HG02678 (cell line): ENCODE results near the gene GBP3.
"Not testable (repeated sequence)": the region's sequence is repeated elsewhere in the genome, so short reads cannot be mapped to it uniquely, and the experiment has no call there.

Experiments
- ATAC-seq: cut with Tn5 transposase; IDR thresholded peaks from one replicate; pipeline ENCODE4 v1.9.1; 2021; ENCODE audit warnings: mild to moderate bottlenecking, moderate library complexity; ENCODE audit not compliant: unreplicated experiment

The GBP3 gene

DNA sequence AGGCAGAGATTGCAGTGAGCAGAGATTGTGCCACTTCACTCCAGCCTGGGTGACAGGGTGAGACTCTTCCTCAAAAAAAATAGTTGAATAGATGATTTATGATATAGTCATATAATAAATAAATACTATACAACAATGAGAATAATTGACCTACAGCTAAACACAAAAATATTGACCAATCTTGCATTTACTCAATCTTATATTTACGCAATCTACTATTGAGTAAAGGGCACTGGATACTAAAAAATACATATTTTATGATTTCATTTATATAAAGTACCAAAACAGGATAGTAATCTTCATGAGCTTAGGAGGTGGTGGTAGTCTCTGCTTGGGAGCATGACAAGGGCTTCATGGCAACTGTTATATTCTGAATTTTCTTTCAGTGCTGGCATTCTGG, 19.1 kb upstream of the GBP3 start:
- ATAC-seq, result no peak

DNA sequence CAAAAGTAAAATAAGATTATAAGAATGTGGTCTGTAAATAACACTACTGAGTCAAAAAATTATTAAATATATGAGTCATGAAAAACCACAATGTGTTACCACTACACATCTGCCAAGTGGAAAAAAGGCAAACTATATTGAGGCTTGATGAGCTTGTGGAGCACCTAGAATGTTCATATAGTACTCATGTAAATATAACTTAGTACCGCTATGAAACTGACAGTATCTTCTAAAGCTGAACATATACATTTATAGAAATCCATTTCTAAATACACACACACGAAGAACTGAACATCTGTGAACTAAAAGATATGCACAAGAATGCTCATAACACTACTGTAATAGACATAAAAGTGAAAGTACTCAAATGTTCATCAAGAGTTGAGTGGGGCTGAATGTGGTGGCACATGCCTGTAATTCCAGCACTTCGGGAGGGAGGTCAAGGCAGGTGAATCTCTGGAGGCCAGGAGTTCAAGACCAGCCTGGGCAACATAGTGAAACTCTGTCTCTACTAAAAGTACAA, 18.5 kb upstream of the GBP3 start:
- ATAC-seq, result peak; percentile 99

DNA sequence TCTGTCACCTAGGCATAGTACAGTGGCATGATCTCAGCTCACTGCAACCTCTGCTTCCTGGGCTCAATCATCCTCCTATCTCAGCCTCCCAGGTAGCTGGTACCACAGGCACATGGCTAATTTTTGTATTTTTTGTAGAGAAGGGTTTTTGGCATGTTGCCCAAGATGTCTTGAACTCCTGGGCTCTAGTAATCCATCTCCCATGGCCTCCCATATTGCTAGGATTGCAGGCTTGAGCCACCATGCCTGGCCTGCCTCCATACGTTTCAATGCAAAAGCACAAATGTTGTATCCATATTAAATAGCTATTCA, 17.6 kb upstream of the GBP3 start:
- no peak for ATAC-seq

DNA sequence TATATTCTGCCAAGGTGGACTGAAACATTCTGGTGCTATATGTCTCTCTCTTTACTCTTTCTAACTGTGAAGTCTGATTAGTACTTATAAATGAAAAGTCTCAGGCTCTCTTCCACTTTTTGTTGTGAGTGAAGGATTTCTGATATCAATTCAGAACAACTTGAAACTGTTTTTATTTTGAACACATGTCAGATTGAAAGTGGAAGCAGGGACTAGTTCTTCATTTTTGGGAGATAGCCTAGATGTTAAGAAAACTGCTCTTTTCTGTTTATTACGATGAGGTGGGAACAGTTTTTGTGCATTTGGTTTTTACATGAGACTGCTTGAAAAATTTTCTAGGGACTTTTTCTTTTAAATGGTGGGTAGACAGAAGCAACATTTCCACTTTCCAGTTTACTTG, 14.5 kb upstream of the GBP3 start:
- no peak for ATAC-seq

DNA sequence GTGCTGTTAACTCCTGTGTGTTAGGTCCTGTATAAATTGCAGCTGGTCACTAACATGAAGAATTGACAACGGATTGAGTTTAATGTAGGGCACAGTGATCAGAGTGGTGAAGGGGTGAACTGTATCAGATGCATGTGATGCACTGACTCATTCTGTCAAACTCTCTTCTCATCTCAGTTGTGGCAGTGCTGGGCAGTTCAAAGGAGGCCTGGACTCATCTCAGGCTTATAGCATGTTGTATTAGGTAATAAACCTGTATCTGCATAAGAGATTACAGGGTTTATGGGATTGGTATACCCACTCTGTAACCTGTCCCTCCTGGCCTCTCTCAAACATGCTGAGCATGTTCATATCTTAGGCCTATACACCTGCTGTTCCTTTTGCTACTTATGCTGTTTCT, 12.4 kb upstream of the GBP3 start:
- ATAC-seq, result no peak

DNA sequence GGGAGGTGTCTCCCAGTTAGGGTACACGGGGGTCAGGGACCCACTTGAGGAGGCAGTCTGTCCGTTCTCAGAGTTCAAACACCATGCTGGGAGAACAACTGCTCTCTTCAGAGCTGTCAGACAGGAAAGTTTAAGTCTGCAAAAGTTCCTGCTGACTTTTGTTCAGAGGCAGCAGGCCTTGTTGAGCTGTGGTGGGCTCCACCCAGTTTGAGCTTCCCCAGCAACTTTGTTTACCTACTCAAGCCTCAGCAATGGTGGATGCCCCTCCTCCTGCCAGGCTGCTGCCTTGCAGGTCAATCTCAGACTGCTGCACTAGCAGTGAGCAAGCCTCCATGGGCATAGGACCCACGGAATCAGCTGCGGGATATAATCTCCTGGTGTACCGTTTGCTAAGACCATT, 11.3 kb upstream of the GBP3 start:
- not testable (repeated sequence) for ATAC-seq

DNA sequence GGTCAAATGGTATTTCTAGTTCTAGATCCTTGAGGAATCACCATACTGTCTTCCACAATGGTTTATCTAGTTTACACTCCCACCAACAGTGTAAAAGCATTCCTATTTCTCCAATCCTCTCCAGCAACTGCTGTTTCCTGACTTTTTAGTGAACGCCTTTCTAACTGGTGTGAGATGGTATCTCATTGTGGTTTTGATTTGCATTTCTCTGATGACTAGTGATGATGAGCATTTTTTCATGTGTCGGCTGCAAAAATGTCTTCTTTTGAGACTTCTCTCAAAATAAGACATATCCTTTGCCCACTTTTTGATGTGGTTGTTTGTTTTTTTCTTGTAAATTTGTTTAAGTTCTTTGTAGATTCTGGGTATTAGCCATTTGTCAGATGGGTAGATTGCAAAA, 6.4 kb upstream of the GBP3 start:
- not testable (repeated sequence) for ATAC-seq

DNA sequence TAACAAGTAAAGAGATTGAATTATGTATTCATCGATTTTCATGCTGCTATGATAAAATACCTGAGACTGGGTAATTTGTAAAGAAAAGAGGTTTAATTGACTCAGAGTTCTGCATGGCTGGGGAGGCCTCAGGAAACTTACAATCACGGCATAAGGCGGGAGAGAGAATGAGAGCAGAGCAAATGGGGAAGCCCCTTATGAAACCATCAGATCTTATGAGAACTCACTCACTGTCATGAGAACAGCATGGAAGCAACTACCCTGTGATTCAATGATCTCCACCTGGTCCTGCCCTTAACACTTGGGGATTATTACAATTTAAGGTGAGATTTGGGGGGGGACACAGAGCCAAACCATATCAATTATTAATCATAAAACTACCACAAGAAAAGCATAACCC, 3.3 kb upstream of the GBP3 start:
- no peak for ATAC-seq

DNA sequence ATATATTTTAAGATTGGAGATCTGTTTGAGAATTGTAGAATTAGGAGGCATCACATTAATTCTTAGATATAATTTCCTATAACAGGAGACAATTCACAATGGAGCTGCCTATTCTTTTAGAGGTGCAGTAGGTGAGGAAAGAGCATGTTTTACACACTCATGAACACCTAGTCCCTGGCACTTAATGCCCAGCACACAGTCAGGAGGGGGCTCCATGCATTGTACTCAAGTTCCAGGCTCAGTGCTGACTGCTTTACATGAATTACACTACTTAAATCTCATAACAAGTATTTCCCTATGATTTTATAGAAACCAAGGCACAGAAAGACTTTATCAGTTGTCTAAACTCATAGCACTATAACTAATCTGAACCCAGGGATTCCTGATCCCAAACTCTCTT, 360 bp upstream of the GBP3 start:
- no peak for ATAC-seq

DNA sequence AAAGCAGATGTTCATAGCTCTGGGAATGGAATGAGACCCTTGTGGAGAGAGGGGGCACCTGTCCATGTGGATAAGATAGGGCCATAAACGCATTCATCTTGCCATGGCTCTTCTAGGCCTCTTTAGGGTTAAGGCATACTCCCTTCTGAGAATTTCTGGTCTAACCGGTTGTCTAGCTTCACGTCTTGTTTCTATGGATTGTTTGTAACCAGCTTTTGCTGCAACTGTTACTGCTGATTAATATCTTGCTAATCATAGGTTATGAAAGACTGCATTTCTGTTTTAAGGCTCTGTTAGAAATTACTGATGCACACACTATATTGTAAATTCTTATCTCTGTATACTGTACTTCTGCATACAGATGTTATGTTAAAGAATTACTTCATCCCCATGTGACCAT, 4.3 kb downstream of the GBP3 start:
- ATAC-seq, result not testable (repeated sequence)

DNA sequence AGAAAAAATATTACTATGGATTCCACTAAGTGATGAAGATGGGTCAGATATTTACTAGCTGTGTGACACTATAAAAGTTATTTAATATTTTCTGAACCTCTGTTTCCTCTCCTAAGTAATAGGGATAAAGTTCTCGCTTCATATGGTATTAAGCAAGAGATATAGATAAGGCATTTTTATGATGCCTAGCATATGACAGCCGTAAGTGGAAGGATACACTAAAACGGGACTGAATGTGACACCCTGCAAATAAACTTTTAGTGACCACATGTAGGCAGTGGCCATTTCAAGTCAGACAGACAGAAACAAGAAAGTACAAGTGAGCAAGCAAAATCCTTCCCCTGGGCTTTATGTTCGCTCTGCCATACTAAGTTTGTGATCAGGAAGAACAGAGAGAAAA, 14.2 kb downstream of the GBP3 start:
- no peak for ATAC-seq

DNA sequence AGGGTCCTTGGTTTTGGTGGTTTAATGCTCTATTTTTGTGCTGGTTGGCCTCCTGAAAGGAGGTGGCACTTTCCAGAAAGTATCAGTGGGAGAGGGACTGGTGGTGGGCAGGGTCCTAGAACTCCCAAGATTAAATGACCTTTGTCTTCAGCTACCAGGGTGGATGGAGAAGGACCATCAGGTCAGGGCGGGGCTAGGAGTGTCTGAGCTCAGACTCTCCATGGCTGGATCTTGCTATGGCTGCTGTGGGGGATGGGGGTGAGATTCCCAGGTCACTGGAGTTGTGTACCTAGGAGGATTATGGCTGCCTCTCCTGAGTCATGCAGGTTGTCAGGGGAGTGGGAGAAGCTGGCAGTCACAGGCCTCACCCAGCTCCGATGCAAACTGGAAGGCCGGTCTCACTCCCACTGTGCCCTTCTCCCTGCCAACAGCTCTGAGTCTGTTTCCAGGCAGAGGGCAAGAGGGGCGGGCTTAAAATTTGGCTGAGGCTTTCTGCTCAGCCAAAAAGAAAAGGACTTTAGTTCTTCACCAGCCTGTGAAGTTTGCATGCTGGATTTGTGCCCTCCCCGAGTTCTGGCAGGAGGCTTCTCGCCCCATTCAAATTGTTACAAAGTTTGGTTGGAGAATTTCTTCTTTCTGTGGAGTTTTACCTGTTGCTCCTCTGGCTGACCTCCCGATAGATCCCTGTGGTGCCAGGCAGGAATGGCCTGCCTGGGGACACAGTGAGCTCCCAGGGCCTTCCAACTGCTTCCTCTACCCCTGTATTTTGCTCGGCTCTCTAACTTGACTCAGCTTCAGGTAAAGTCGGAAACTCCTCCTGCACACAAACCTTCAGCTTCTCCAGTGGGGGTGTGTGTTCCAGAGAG, 17.1 kb downstream of the GBP3 start:
- no peak for ATAC-seq

DNA sequence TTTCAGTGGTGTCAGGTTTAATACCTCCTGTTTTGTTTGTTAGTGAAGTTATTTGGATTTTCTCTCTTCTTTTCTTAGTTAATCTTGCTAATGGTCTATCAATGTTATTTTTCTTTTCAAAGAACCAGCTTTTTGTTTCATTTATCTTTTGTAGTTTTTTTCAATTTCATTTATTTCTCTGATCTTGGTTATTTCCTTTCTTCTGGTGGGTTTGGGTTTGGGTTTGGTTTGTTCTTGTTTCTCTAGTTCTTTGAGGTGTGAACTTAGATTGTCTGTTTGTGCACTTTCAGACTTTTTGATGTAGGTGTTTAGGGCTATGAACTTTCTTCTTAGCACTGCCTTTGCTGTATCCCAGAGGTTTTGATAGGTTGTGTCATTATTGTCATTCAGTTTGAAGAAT, 20.5 kb downstream of the GBP3 start:
- not testable (repeated sequence) for ATAC-seq

DNA sequence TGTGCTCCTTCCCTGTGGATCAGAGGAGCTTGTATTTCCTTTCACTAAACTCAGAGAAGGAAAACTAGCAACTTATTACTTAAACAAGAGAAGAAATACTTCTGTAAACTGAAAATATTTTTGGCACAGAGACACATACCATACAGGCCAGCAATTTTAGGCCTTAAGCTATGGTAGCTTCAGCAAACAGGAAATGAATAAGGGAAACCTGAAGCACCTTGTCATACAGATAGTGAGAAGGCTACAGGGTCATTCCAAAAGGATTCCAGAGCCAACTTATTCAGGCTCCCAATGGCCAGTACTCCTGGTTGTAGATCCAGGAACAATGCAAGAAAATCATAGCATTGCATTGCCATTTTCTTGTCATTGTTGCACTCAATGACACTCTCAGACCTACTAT, 21.2 kb downstream of the GBP3 start:
- no peak for ATAC-seq

DNA sequence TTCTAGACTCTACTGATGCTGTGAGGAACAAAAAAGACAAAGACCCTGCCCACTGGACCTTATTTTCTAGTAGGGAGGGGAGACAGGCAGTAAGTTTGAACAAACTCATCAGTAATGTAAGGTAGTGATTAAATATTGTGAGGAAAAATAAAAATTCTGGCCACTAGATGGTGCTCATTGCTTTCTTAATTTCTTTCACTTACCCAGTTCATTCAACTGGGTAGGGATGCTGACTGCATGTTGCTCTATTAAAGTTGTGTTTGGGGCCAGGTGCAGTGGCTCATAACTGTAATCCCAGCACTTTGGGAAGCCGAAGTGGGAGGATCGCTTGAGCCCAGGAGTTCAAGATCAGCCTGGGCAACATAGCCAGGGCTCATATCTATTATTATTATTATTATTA, 23.9 kb downstream of the GBP3 start:
- ATAC-seq, result peak; percentile 89

DNA sequence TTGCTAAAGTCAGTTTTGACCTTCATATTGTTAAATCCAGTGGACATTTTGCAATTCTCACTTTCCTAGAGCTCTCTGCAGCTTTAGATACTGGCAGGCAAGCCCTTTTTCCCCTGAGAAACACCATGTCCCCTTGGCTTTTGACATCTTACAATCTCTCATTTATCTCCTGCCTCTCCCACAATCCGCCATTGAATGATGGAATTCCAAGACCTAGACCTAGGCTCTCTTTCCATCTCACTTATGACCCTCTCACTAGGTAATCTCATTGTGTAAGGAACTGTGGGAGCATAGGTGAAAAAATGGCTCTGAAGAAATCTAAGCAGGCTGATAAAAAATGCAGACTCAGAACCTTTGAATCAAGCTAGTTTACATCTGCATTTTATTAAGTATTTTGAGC, 32.2 kb downstream of the GBP3 start:
- no peak for ATAC-seq

DNA sequence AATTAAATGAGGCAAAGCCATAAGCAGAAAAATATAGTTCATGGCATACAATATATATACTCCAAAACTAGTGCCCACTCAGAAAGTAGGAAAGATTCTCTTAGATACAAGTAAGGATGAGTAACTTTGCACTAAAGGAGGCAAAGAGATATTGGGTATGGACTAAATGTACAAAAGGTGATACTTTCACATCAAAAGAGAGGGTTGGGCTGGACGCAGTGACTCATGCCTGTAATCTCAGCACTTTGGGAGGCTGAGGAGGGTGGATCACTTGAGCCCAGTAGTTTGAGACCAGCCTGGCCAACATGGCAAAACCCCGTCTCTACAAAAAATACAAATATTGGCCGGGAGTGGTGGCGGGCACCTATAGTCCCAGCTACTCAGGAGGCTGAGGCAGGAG, 37.0 kb downstream of the GBP3 start:
- no peak for ATAC-seq

DNA sequence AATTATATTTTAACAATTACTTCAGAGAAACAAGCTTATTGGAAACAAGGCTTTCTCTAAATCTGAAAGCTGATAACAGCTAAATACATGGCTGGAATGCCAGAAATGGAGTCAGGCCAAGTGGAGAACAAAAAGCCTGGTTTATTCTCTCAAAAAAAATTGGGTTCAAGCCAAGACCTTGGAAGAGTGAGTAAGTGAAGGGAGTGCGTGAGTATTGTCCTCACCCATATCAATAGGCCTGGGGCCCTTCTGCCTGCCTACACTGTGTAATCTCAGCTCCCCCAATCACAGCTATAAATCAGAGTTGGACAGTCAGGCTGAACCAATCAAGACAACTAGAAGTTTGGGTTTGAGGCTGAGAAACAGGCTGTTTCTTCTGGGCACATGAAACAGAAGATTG, 37.6 kb downstream of the GBP3 start:
- no peak for ATAC-seq

DNA sequence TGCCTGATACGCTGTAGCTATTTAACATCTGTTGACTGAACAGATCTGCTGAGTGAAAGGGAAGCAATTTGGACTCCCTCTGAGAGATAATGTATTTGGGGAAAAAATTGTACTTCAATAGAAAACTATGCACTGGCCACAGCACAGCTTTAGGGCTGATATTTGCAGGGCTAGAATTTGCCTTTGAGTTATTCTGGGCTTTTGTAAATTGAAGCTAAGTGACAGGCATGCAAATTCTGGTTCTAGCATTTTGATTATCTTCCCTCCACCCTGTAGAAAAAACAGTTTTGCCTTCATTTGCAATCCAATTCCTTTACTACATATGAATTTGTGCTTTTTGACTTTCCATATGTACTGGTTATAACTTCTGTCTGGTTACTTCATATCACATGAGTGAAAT, 38.1 kb downstream of the GBP3 start:
- no peak for ATAC-seq

DNA sequence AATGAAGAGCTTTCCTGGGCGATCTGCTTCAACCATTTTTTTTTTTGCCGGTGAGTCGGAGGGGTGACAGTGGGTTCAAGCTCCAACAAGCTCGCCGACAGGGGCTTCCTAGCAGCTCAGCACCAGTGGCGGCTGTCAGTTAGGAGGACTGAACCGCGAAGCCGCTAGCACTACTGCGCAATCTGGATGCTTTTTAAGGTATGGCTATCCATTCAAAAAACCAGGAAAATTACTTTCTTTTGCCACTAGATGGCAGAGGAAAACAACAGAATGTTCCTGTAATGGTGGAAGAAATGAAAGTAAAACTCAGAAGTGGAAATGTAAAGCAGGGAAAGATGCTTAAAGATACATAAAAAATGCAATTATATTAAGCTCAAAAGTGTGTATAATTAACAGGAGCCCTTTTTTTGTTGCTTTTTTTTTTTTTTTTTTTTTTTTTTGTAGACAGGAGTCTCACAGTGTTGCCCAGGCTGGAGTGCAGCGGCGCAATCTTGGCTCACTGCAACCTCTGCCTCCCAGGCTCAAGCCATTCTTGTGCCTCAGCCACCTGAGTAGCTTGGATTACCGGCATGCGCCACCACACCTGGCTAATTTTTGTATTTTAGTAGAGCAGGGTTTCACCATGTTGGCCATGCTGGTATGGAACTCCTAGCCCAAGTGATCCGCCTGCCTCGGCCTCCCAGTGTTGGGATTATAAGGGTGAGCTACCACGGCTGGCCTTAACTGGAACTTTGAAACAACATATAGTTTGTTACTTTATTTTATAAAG, 38.7 kb downstream of the GBP3 start:
- ATAC-seq, result no peak

DNA sequence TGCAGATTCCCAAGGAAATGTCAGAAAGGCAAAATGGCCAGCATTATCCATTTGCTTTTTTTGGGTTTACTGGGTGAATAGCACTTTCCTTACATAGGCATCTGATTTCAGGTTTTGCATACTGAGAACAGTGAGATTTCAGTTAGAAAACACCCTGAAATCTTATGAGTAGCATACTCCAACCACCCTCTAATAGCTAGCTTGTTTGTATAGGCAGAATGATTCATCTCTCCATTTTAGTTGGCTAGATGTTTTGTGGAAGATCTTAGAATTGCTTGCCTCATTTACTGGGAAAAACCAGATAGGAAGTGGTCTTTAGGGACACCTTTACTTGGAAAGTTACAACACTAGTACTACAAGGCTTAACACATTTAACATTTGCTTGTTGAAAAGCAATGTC, 40.6 kb downstream of the GBP3 start:
- no peak for ATAC-seq

DNA sequence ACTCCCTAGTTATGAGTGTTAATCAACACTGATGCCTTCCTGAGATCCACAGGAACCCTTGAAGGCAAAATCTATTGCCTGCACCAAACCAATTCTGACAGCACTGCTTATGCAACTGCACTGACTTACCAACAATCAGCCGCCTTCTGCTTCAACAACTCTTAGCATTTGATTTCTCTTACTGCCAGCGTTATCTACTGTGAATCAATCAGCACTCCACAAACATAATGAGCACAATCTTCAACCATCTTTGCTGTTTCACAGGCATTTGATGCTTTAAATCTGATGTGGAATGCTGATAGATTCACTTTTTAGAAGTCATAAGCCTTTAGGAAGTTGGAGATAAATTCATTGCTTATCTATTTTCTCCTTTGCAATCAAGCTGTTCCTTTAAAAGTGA, 41.2 kb downstream of the GBP3 start:
- ATAC-seq, result not testable (repeated sequence)
